HepG2 (cell line): Measurements from ENCODE around the gene HSDL1. TPM values are rescaled to one million over a fixed set of nuclear protein-coding genes. Genes with fewer than 3 reads are reported as not detected.
A peak's percentile ranks its signal among the peaks of the same experiment; 100 is the strongest.

ENCODE experiments used
- DR1 ChIP-seq: sonication (generic); formaldehyde crosslinking; IDR thresholded peaks from 2 replicates; pipeline ENCODE4 v1.8.0; 2021; ENCODE audit warnings: mild to moderate bottlenecking, missing genetic modification reagents, inconsistent platforms
- GLMP ChIP-seq: sonication (generic); formaldehyde crosslinking; IDR thresholded peaks from 2 replicates; pipeline ENCODE4 v1.9.0; 2021; ENCODE audit warnings: missing genetic modification reagents, mild to moderate bottlenecking, borderline replicate concordance
- HOXA9 ChIP-seq: sonication (generic); formaldehyde crosslinking; IDR thresholded peaks from 2 replicates; pipeline ENCODE4 v1.8.1; 2022; ENCODE audit warnings: missing genetic modification reagents, mild to moderate bottlenecking, moderate library complexity, borderline replicate concordance
- KLF9 ChIP-seq: IDR thresholded peaks from 2 replicates; pipeline ENCODE4 v1.6.1; 2016; ENCODE audit warnings: low read depth
- LCORL ChIP-seq, 2 experiments: fragments of 450-650 bp in 1 of 2; sonication (generic) in 1 of 2; formaldehyde crosslinking in 1 of 2; IDR thresholded peaks; 2 replicates each; pipeline versions ENCODE4 v1.5.0 to v1.6.1; 2017 to 2020; ENCODE audit warnings: antibody characterized with exemption in 1 of 2, missing genetic modification reagents in 1 of 2
- MEF2D ChIP-seq: sonication (generic); formaldehyde crosslinking; IDR thresholded peaks from 2 replicates; pipeline ENCODE4 v1.5.1; 2020; ENCODE audit warnings: mild to moderate bottlenecking, missing genetic modification reagents
- PAWR ChIP-seq: sonication (generic); formaldehyde crosslinking; IDR thresholded peaks from 2 replicates; pipeline ENCODE4 v1.4.0; 2020; ENCODE audit warnings: missing genetic modification reagents, mild to moderate bottlenecking, borderline replicate concordance
- RCOR2 ChIP-seq: IDR thresholded peaks from 2 replicates; pipeline ENCODE4 v1.6.1; 2016; ENCODE audit warnings: missing biosample characterization, missing genetic modification reagents
- SIX1 ChIP-seq: sonication (generic); formaldehyde crosslinking; IDR thresholded peaks from 2 replicates; pipeline ENCODE4 v1.4.0; 2020; ENCODE audit warnings: missing genetic modification reagents, borderline replicate concordance
- SMYD3 ChIP-seq: sonication (generic); formaldehyde crosslinking; IDR thresholded peaks from 2 replicates; pipeline ENCODE4 v1.8.1; 2023; ENCODE audit warnings: mild to moderate bottlenecking, missing genetic modification reagents
- TAF15 ChIP-seq: fragments of 200-400 bp; formaldehyde crosslinking; IDR thresholded peaks from one replicate; pipeline ENCODE4 v1.6.1; 2018; ENCODE audit warnings: mild to moderate bottlenecking, low read depth, low read length; ENCODE audit not compliant: poor library complexity, severe bottlenecking
- YEATS2 ChIP-seq: sonication (generic); formaldehyde crosslinking; IDR thresholded peaks from 2 replicates; pipeline ENCODE4 v1.4.0; 2020; ENCODE audit warnings: missing genetic modification reagents, borderline replicate concordance
- ZBTB10 ChIP-seq: sonication (generic); formaldehyde crosslinking; IDR thresholded peaks from 2 replicates; pipeline ENCODE4 v1.4.0; 2020; ENCODE audit warnings: missing genetic modification reagents, borderline replicate concordance
- ZBTB25 ChIP-seq: IDR thresholded peaks from 2 replicates; pipeline ENCODE4 v1.6.1; 2018; ENCODE audit warnings: missing genetic modification reagents
- ZFP91 ChIP-seq: sonication (generic); formaldehyde crosslinking; IDR thresholded peaks from 2 replicates; pipeline ENCODE4 v1.9.0; 2022; ENCODE audit warnings: missing genetic modification reagents, mild to moderate bottlenecking, borderline replicate concordance
- ZNF512B ChIP-seq: sonication (generic); formaldehyde crosslinking; IDR thresholded peaks from 2 replicates; pipeline ENCODE4 v1.5.1; 2020; ENCODE audit warnings: missing genetic modification reagents, mild to moderate bottlenecking, borderline replicate concordance
- ZNF552 ChIP-seq: sonication (generic); formaldehyde crosslinking; IDR thresholded peaks from 2 replicates; pipeline ENCODE4 v1.9.0; 2022; ENCODE audit warnings: missing genetic modification reagents, mild to moderate bottlenecking, borderline replicate concordance
- ZNF570 ChIP-seq: sonication (generic); formaldehyde crosslinking; IDR thresholded peaks from 2 replicates; pipeline ENCODE4 v1.4.0; 2020; ENCODE audit warnings: mild to moderate bottlenecking, missing genetic modification reagents, borderline replicate concordance
- ZNF629 ChIP-seq: sonication (generic); formaldehyde crosslinking; conservative IDR thresholded peaks from 2 replicates; pipeline ENCODE4 v1.5.0; 2020; ENCODE audit warnings: missing genetic modification reagents
- polyA plus RNA-seq, 8 experiments: library from polyadenylated mRNA; depleted of rRNA in 3 of 8; stranded (reverse) in 7 of 8; unstranded in 1 of 8; fragments of >200 nt; fragmentation: Illumina TruSeq in 4 of 8; extraction: Trizol in 4 of 8; gene quantifications; 2 replicates each; pipeline versions ENCODE4 v1.2.1 to v1.2.3, GENCODE V29; 2011 to 2016; ENCODE audit warnings: low read depth in 4 of 8, missing spikeins in 1 of 8, mixed read lengths in 1 of 8; ENCODE audit not compliant: insufficient read depth in 1 of 8
- total RNA-seq, 5 experiments: library from RNA; depleted of rRNA; stranded (reverse); fragments of >200 nt; fragmentation: Illumina TruSeq; extraction: Trizol; gene quantifications; 2 replicates each; pipeline ENCODE4 v1.2.3, GENCODE V29; 2016; ENCODE audit warnings: low read depth in 1 of 5

HSDL1 gene
- total and polyA plus RNA-seq, 2 of the 13 experiments (the other 11 are each of a cell fraction or from before 2014, with no cell fraction given): 49.2 to 49.7 TPM

GRCh38 chr16:84096447-84097005 is 48.5 kb downstream of the HSDL1 start (continued):
- peak; percentile 98 for TF ChIP-seq ZNF629
- TF ChIP-seq TAF15: no peak
- no peak for TF ChIP-seq KLF9 (CRISPR knock-in tag)
- TF ChIP-seq GLMP: no peak
- no peak for TF ChIP-seq ZFP91 (CRISPR knock-in tag)
- TF ChIP-seq YEATS2 (CRISPR knock-in tag): peak; percentile 68; the same call in 1 of the 2 replicates
- peak; percentile 94 for TF ChIP-seq RCOR2 (CRISPR knock-in tag)
- TF ChIP-seq SIX1 (CRISPR knock-in tag): peak; percentile 73; the same call in 1 of the 2 replicates
- no peak for TF ChIP-seq DR1 (CRISPR knock-in tag)
- TF ChIP-seq PAWR (CRISPR knock-in tag): no peak
- TF ChIP-seq SMYD3 (CRISPR knock-in tag): no peak
- TF ChIP-seq ZNF570 (CRISPR knock-in tag): no peak
- no peak for TF ChIP-seq HOXA9 (CRISPR knock-in tag)
- no peak for TF ChIP-seq ZNF552 (CRISPR knock-in tag)
- TF ChIP-seq LCORL (IDR thresholded peaks at IDR 0.05): no peak
- TF ChIP-seq LCORL (CRISPR knock-in tag; IDR thresholded peaks at IDR 0.05): peak; percentile 49; the same call in 1 of the 2 replicates
- TF ChIP-seq ZNF512B: peak; percentile 66; the same call in 1 of the 2 replicates
- peak; percentile 83 for TF ChIP-seq ZBTB25 (CRISPR knock-in tag)
- TF ChIP-seq MEF2D (CRISPR knock-in tag): peak; percentile 56; the same call in 1 of the 2 replicates
- TF ChIP-seq ZBTB10 (CRISPR knock-in tag): no peak
